ENCODE results near the gene KIAA1614.

The KIAA1614 gene, protein sequence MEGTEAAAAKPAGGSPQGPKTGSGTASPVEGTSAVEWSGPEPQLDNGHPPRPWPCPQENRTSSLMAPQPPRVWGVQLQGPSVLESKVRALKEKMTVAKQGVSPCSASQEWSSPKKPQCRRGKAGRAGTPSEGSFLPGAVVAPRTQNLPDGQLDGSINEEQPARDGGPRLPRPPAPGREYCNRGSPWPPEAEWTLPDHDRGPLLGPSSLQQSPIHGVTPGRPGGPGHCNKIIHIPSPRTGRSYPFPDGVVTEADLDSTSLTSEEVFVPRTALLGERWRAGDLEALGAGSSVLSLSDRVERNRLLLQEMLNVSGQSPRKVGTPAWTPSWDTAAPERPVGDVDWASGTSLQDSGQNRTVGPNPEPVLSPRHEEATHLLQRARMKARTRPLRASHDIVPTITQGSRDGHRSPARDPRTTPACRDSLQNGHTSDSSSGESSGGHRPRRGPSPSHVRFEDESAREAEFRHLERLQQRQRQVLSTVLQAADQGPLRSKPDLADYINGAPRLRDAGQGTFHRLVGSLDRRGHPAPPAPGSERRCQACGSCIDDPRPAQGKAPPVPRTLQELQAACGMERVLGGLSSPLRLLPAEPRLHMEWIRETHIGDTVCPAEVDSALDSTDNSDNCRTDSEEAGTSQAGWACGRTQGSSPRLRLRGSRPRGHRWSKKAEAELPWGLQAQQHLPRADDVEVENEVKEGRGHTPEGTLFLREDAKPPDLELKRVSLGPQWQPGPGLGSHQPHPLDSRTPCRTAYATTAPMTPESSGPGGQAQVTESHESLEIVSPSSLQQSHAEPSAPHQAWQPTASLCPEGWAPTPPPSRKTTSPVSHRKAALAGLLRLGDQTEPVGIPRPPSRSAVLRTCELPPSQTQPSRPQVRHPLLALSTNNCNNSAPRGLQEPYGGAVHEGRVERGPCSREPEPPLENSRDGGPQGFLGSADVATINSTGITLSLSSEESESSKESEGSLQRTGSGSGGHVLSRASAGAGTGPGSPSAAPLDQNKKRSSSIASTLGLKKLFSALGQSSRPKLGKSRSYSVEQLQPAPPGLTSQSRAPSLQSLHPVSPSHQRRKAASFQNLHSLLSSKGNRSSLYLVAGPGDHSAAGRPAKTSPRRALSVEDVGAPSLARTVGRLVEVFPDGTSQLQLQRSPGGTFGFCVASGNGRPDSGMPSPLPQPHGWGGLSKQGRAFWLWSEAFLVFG

DNA sequence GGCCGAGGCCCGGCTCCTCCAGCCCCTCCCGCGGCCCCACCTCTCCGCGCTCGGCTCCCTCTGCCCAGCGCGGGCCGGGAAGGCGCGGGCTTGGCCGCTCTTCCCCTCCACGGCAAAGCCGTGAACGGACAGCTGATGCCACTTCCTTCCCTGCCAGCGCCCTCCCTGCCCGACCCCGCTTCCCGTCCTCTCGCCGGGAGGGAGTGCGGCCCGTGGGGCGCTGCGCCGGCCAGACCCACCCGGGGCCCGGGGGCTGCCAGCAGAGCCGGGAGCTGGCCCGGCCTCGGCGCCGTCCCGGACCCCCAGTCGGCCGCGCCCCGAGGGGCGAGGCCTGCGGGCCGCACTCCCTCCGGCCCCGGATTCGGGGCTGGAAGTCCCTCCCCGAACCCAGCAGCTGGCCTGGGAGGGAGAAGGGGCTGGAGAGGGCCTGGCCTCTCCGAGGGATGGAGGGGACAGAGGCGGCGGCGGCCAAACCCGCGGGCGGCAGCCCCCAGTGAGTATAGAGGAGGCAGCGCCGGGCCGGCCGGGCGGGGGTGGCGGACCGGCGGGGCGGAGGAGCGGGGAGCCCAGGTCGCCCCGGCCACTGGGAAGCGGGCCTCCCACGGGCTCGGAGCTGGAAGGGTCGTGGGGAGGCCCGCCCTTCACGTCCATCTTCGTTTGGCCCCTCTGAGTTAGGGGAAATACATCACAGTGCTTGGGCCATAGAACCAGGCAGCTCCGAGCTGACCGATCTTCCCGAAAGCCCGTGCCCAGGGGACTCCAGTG, at the start of gene KIAA1614:
Gene KIAA1614, plus strand, starts transcription at position 97 of the 765 bp plus-strand sequence. Its CDS starts 347 bp downstream, at position 444.
- no peak for DNase-seq

GRCh38 chr1:180863158-180863775, 49.4 kb upstream of the KIAA1614 start:
- DNase-seq: no peak

GRCh38 chr1:180881806-180882509, 30.7 kb upstream of the KIAA1614 start:
- peak; percentile 25 for DNase-seq

- no peak for DNase-seq
Measured at GRCh38 chr1:180884588-180885300, 28.0 kb upstream of the KIAA1614 start.

GRCh38 chr1:180886338-180886737, 26.4 kb upstream of the KIAA1614 start:
- no peak for DNase-seq

- DNase-seq: no peak
Measured at GRCh38 chr1:180887841-180888240, 24.9 kb upstream of the KIAA1614 start.

GRCh38 chr1:180888870-180889269, 23.8 kb upstream of the KIAA1614 start:
- DNase-seq: no peak

- DNase-seq: no peak
Measured at GRCh38 chr1:180889325-180889724, 23.4 kb upstream of the KIAA1614 start.

- no peak for DNase-seq
Measured at GRCh38 chr1:180892272-180892671, 20.4 kb upstream of the KIAA1614 start.

DNA sequence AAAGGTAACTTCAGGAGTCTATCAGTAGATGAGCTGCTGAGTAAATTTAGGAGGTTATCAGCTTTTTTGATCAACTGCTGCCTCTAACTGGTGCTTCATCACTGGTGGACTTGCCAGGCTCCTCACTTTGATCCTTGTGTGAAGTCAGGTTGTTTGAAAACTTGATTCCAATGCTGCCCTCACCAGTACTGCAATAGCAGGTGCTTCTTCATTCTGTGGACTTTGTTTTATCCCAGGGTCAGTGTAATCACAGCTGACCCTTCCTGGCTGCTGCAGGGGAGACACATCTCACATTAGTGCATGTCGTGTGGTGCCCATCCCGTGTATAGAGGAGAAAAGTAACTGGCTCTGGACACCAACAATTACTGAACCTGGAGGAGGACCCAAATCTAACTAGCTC, 20.0 kb upstream of the KIAA1614 start:
- DNase-seq: no peak

- DNase-seq: no peak
Measured at GRCh38 chr1:180893614-180894013, 19.1 kb upstream of the KIAA1614 start.

DNA sequence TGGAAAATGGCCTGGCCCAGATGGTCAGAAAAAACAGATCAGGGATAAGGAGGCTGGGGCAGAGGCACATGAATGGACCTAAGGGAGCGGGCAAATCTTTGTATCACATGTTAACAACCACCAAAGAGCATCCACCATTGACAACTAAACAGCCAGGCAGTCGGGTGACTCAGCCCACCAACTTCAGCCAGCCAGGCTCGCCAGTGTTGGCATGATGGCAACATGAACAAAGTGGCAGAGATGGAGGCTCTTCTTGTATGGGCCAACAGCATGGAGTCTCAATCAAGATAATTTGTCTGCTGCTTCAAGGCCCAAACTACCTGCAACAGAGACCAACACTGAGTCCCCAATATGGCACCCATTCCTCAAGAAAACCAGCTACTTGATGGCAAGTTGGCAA, 16.5 kb upstream of the KIAA1614 start:
- no peak for DNase-seq

- no peak for DNase-seq
Measured at GRCh38 chr1:180898441-180899219, 14.1 kb upstream of the KIAA1614 start.

GRCh38 chr1:180899262-180899661, 13.4 kb upstream of the KIAA1614 start:
- no peak for DNase-seq

GRCh38 chr1:180901076-180901990, 11.4 kb upstream of the KIAA1614 start:
- no peak for DNase-seq

DNA sequence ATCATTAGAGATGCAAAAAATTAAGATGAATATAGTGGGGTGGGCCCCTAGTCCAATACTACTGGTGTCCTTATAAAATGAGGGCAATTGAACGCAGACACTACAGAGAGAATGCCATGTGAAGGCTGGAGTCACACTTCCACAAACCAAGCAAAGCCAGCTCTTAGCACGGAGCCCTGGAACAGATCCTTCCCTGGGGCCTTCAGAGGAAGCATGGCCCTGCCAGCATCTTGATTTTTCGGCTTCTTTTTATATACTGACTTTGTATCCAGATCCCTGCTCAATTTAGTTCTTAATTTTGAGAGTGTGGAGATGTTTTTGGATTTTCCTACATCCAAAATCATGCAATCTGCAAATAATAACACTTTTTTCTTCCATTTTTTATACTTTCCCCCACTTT, 10.2 kb upstream of the KIAA1614 start:
- no peak for DNase-seq

- no peak for DNase-seq
Measured at GRCh38 chr1:180905927-180906326, 6.8 kb upstream of the KIAA1614 start.

- DNase-seq: no peak
Measured at GRCh38 chr1:180906511-180906910, 6.2 kb upstream of the KIAA1614 start.
